ENCODE data around the gene DHX9. TPM values are rescaled to one million over a fixed set of nuclear protein-coding genes. Genes with fewer than 3 reads are reported as not detected.

The DHX9 gene
- total and polyA plus RNA-seq, 12 donors: 19.5 to 69.4 (median 55.2) TPM

DNA sequence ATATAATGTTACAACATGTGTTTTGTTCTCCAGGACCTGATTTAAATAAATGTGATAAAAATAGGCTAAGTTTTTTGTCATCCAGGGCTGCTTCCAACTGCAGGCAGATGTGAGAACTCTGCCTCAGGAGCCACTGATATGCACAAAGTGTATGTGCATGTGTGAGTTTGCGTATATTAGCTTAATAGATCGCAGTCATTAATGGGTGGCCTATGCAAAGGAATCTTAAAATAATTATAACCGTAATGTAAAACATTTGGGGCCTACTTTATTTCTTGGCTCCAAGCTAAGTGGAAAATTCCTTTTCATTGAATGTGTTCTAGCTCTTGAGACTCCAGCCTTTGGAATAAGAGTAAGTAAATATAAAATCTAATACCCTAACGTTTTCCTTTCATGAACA, 16.8 kb downstream of the DHX9 start:
- intact Hi-C loops (cut with DNase I): no loop called here
- 65 to 68% methylated on average over 4 of the region's 4 CpGs for WGBS, 2 donors

GRCh38 chr1:182857212-182857611, 18.1 kb downstream of the DHX9 start:
- Histone ChIP-seq H3K4me3 (no peak overlapping the region), H3K9me3 (no peaks in the 10 kb centered on the region), H3K36me3 (peaks cover 0 to 100% (median 90%) of the 10 kb centered on the region in 9 donors), H3K4me1 (peaks cover 0 to 15% (median 0%) of the 10 kb centered on the region in 9 donors), H3K27me3 (no peaks in the 10 kb centered on the region), H3K27ac (no peak overlapping the region)
- ATAC-seq (no peak), DNase-seq (no peak)
- TF ChIP-seq CTCF (IDR thresholded peaks at IDR 0.05): no peak
- intact Hi-C loops (cut with DNase I): no loop called here
- WGBS, 2 donors: 93 to 95% methylated on average over 3 of the region's 3 CpGs

More for the DNA sequence above, 16.8 kb downstream of the DHX9 start:
- no peak overlapping the region for H3K27ac ChIP-seq
- peaks cover 0 to 15% (median 0%) of the 10 kb centered on the region in 9 donors for H3K4me1 ChIP-seq
- DNase-seq (no peak), ATAC-seq (no peak)
- no peak for TF ChIP-seq CTCF (IDR thresholded peaks at IDR 0.05)
- no peak overlapping the region for H3K4me3 ChIP-seq
- H3K36me3 ChIP-seq: peaks cover 0 to 100% (median 88%) of the 10 kb centered on the region in 9 donors
- H3K27me3 ChIP-seq: no peaks in the 10 kb centered on the region
- no peaks in the 10 kb centered on the region for H3K9me3 ChIP-seq

DNA sequence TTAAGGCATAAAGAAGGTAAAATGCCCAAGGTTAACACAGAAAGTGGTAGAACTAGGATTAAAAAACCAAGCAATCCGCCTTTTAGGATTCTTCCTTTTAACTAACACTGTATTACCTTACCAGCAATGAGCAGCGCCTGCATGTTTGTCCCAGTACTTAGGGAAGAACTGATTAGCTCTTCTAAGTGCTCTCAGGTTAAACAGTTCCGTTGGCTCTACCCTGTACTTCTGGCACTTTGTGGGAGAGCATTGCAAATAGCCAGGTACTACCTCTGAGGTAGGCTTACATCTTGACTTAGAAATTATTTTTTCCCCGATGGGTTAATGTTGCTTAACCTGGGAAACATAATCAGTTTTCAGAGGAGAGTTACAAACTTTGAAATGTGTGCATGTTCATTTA, 21.5 kb downstream of the DHX9 start:
- peaks cover 0 to 100% (median 82%) of the 10 kb centered on the region in 9 donors for H3K36me3 ChIP-seq
- no peak overlapping the region for H3K27ac ChIP-seq
- peaks cover 0 to 6% (median 0%) of the 10 kb centered on the region in 9 donors for H3K4me1 ChIP-seq
- intact Hi-C loops (cut with DNase I): loop anchor here in 1 of 10 donors (10.0 kb wide), 1 partner anchor 274 kb away; no protein-coding TSS in a partner anchor
- DNase-seq: no peak
- ATAC-seq: no peak
- TF ChIP-seq CTCF (IDR thresholded peaks at IDR 0.05): no peak
- H3K4me3 ChIP-seq: no peak overlapping the region
- WGBS, 2 donors: 86 to 88% methylated on average over 4 of the region's 4 CpGs
- H3K27me3 ChIP-seq: no peaks in the 10 kb centered on the region
- H3K9me3 ChIP-seq: no peaks in the 10 kb centered on the region

GRCh38 chr1:182861994-182862393, 22.8 kb downstream of the DHX9 start:
- intact Hi-C loops (cut with DNase I): loop anchor here in 1 of 10 donors (10.0 kb wide), 1 partner anchor 273 kb away; no protein-coding TSS in a partner anchor
- ATAC-seq (no peak), DNase-seq (no peak)
- no peak overlapping the region for H3K4me3 ChIP-seq
- no peak overlapping the region for H3K27ac ChIP-seq
- H3K9me3 ChIP-seq: no peaks in the 10 kb centered on the region
- H3K36me3 ChIP-seq: peaks cover 0 to 100% (median 85%) of the 10 kb centered on the region in 9 donors
- H3K4me1 ChIP-seq: no peaks in the 10 kb centered on the region
- no peak for TF ChIP-seq CTCF (IDR thresholded peaks at IDR 0.05)
- no peaks in the 10 kb centered on the region for H3K27me3 ChIP-seq
- WGBS, 2 donors: 88 to 91% methylated on average over 2 of the region's 2 CpGs
